Hematopoietic multipotent progenitor cell treated with erythropoietin and hydrocortisone succinate and interleukin-3 and kit ligand, for 6 days (in vitro differentiated cells): ENCODE results near the gene GJB4.
"Not testable (repeated sequence)": the region's sequence is repeated elsewhere in the genome, so short reads cannot be mapped to it uniquely, and the experiment has no call there.

Source experiments
- DNase-seq: peaks from one replicate; pipeline ENCODE4 v3.0.0-alpha.2; 2015

Gene GJB4

GRCh38 chr1:34747638-34747941, 11.9 kb upstream of the GJB4 start:
- DNase-seq: no peak

DNA sequence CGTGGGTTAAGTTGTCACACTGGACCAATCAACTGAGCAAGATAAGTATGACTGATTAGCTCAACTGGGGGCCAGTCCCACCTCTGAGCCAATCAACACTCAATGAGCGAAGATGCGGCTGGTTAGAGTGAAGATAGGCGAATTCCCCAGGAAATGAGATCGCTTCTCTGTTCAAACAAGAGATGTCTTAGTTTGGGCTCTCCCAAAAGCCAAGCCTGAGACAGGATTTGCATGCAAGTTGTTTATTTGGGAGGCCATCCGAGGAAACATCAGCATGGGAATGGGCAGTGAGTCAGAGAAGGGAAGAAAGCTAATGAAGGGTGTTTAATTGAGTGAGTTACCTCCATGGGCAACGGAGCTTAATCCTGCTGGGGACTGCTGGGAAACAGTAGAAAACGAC, 9.5 kb upstream of the GJB4 start:
- DNase-seq: no peak

- no peak for DNase-seq
Measured at GRCh38 chr1:34750610-34751009, 8.9 kb upstream of the GJB4 start.

GRCh38 chr1:34753163-34753562, 6.4 kb upstream of the GJB4 start:
- DNase-seq: no peak

GRCh38 chr1:34754964-34755637, 4.4 kb upstream of the GJB4 start, which contains the start of gene GJB5:
GJB5 (plus strand) TSS chr1:34755047; CDS start chr1:34757331, 2,284 bp downstream.
- DNase-seq: no peak

DNA sequence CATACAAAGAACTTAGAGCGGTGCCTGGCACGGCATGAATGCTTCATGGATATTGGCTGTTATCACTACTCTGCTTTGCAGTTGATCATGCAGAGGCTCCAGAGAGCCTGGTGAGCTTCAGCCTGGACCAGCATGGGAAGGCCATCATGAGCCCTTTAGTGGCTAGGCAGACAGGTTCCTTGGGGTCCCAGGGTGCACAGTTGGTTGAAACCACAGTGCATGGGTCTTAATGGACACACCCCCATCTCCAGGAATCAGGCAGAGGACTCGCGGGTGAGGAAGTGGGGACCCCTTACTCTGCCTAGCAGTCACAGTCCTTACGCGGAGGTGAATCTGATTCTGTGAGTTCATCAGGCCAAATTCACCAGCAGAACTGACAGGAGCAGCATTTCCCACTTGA, 3.6 kb upstream of the GJB4 start:
- no peak for DNase-seq

DNA sequence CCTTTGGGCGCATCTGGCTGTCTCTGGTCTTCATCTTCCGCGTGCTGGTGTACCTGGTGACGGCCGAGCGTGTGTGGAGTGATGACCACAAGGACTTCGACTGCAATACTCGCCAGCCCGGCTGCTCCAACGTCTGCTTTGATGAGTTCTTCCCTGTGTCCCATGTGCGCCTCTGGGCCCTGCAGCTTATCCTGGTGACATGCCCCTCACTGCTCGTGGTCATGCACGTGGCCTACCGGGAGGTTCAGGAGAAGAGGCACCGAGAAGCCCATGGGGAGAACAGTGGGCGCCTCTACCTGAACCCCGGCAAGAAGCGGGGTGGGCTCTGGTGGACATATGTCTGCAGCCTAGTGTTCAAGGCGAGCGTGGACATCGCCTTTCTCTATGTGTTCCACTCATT, 2.2 kb upstream of the GJB4 start:
- no peak for DNase-seq

DNA sequence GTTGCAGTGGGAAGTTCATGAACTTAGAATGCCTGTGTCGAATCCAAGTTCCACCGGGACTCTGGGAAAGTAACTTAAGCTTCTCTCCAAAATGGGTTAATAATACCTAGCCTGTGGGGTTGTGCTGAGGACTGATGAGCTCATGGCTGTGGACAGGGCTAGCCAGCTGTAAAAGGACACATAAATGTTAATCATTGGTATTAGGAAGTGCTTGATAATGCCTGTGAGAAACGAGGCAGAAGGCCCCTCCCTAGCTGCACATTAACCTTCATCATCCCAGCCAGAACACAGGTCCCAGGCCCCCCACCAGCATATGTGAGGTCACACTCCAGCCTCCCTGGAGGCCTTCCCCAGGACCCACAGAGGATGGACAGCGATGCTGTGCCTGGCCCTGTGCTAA, 789 bp upstream of the GJB4 start:
- no peak for DNase-seq

DNA sequence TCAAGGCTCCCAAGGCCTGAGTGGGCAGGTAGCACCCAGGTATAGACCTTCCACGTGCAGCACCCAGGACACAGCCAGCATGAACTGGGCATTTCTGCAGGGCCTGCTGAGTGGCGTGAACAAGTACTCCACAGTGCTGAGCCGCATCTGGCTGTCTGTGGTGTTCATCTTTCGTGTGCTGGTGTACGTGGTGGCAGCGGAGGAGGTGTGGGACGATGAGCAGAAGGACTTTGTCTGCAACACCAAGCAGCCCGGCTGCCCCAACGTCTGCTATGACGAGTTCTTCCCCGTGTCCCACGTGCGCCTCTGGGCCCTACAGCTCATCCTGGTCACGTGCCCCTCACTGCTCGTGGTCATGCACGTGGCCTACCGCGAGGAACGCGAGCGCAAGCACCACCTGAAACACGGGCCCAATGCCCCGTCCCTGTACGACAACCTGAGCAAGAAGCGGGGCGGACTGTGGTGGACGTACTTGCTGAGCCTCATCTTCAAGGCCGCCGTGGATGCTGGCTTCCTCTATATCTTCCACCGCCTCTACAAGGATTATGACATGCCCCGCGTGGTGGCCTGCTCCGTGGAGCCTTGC, 1.7 kb downstream of the GJB4 start:
- no peak for DNase-seq

DNA sequence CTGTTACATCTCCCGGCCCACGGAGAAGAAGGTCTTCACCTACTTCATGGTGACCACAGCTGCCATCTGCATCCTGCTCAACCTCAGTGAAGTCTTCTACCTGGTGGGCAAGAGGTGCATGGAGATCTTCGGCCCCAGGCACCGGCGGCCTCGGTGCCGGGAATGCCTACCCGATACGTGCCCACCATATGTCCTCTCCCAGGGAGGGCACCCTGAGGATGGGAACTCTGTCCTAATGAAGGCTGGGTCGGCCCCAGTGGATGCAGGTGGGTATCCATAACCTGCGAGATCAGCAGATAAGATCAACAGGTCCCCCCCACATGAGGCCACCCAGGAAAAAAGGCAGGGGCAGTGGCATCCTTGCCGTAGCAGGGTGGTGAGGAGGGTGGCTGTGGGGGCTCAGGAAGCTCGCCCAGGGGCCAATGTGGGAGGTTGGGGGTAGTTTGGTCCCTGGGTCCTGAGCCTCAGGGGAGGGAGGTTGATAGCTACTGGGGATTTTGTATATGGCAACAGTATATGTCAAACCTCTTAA, 2.3 kb downstream of the GJB4 start:
- DNase-seq: no peak

DNA sequence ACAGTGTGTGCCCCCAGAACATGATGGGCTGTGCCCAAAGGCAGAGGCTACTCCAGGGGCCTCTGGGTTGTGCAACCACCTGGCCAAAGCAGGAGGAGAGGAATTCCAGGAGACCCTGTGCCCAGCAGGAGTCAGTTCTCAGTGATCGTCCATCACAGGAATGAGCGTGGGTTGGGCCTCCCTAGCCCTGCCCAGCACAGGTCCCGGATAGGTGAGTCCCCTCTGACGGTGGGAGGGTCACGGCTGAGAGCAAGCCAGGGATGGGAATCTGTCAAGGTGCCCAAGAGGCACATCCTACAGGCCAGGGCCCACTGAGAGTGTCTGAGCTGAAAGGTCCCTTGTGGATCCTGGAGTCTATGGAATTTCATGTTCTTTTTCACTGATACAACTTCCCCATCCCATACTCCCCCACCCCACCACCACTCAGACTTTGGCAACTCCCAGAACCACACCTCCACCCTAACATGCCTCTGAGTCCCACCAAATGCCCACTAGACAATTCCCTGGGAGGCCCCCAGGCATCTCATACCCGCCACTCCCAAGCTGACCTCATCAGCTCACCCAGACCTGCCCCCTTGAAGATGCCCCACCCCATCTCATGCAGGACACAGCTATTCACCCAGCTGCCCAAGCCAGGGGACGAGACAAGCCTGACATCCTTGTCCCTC, 3.1 kb downstream of the GJB4 start:
- DNase-seq: no peak

DNA sequence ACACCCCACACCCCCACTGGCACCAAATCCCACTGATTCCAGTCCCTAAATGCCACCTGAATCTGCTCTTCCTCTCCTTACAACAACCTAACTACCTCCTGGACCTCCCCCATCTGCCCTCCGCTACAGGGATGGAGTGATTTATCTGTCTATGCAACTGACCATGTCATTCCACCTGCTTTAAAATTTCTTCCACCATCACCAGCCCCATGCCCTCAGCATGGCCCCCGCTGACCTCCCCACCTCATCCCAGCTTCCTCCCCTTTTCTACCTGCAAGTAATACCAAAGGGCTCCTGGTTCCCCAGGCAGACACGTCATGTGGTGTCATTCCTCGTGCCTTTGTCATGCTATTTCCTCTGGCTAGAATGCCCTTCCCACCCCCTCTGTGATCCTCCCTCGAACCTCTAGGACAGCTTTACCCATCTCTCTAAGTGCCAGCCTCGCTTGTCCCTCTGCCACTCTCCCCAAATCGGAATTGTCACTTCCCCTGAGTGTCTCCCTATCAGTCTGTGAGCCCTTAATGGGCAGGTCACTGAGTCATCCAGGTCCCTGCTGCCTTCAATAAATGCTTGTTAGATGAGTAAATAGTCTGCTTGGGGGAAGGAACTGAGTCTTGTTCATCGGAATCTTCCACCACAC, 3.7 kb downstream of the GJB4 start:
- DNase-seq: no peak

DNA sequence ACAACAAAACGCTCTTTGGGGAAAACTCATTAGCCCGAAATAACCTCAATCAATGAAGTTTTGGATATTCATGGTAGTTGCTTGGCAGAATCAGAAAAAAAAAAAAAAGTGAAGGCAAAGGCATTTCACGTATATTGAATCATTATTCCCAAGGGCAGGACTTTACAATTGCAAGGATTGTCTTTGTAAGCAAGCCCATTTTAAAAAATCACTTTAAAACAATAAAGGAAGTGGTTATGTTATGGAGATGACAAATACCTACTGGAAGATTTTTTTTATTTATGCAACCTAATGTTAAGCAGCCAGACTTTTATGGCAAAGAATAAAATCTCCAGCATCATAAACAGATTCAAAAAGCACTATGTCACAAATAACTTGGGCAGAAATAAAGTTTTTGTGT, 9.3 kb downstream of the GJB4 start:
- no peak for DNase-seq

- no peak for DNase-seq
Measured at GRCh38 chr1:34770891-34771504, 11.5 kb downstream of the GJB4 start.

DNA sequence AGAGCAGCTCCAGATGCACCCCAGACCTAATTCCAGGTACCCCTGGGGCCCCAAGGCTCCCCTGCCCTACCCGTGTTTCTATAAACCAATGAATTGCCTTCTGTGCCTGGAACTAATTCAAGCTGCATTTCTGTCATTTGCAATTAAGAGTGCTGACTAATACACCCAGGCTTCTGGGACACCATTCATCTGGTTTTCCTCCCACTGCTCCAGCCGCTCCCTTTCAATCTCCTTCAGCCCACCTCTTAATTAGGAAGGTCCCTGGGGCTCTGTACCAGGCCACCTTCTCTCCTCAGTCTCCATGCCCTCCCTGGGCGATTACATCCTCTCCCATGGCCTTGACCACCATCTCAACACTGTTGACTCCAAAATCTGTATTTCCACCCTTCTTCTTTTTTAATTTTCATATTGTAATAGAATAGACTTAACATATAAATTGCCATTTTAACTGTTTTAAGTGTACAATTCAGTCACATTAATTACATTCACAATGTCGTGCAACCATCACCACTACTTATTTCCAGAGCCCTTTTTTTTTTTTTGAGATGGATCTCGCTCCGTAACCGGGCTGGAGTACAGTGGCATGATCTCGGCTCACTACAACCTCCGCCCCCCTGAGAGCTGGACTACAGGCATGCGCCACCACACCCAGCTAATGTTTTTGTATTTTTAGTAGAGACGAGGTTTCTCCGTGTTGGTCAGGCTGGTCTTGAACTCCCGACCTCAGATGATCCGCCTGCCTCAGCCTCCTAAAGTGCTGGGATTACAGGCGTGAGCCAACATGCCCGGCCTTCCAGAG, 12.2 kb downstream of the GJB4 start:
- DNase-seq: no peak

- not testable (repeated sequence) for DNase-seq
Measured at GRCh38 chr1:34773114-34773513, 13.6 kb downstream of the GJB4 start.

- DNase-seq: no peak
Measured at GRCh38 chr1:34774957-34775356, 15.4 kb downstream of the GJB4 start.

DNA sequence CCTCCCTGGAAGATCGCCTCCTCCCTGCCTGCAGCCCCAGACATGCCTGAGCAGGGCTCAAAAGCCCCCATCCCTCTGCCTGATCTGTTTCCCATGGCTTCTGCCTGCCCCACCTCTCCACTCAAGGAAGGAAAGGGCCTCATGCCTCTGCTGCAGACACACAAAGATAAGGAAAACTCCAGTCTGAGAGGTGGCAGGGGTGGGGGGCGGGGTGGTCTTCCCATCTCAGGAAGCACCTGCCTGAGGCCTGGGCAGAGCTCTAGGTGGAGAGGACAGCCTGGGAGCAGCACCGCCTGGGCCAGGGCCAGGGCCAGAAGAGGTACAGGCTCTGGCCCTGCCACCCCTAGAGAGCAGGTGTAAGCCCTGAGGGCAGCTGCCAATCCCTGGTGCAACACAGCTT, 17.4 kb downstream of the GJB4 start:
- DNase-seq: no peak

DNA sequence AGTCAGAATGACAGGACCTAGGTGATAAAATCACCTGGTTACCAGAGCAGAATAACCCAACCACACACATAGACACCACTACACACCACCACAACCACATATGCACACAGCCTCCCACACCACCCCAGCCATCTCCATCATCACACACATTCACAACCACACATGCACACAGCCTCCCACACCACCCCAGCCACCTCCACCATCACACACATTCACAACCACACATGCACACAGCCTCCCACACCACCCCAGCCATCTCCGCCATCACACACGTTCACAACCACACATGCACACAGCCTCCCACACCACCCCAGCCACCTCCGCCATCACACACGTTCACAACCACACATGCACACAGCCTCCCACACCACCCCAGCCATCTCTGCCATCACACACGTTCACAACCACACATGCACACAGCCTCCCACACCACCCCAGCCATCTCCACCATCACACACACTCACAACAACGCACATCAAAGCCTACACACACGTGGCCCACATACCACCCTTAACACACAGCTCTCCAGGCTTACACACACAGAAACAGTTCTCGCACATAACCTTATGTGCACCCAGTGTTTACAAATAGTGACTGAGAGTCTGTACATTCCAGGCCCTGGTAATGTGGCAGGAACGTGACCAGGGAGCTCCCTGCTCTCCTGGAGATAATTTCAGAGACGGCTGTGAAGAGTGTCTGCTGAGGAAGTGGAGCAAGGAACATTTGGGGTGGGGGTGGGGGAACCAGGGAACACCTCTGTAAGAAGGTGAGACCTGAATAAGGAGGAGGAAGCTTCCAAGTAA, 18.2 kb downstream of the GJB4 start:
- no peak for DNase-seq

DNA sequence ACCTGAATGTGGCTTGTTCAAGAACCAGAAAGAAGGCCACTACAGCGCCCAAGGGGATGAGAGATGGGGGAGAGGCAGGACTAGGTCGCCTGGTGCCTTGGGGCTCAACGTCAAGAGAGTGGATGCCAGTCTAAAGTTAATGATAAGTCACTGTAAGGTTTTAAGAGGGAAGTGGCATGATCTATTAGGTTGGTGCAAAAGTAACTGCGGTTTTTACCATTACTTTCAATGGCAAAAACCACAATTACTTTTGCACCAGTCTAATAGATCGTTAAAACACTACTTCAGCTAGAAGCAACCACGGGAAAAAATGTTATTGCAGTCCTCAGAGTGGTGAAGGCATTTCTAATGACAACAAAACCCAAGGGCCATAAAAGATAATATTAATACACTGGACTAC, 18.8 kb downstream of the GJB4 start:
- no peak for DNase-seq

DNA sequence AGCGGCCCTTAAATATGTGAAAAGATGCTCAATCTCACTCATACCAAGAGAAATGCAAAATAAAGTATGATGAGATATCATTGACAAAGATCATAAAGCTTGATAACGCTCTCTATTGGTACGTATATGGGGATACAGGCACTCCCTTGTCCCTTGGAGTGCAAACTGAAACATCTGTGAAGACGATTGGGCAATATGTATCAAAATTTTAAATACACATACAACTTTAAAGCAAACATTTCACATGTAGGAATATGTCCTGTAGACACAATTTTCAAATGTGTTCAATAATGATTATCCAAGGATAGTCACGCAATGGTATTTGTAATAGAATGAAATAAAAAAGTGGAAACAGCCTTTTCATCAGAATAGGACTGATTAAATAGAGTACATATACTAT, 19.5 kb downstream of the GJB4 start:
- no peak for DNase-seq

- DNase-seq: no peak
Measured at GRCh38 chr1:34779526-34779925, 20.0 kb downstream of the GJB4 start.
